NCI-H187 (cell line): ENCODE results near the gene DYNLT2B.
"Not testable (repeated sequence)": the region's sequence is repeated elsewhere in the genome, so short reads cannot be mapped to it uniquely, and the experiment has no call there.

Experiments
- DNase-seq, 2 experiments: peaks; one replicate each; lab custom pipeline; 2025; lab: John Stamatoyannopoulos, UW

Gene DYNLT2B

GRCh38 chr3:196317687-196318467 lies at the start of gene DYNLT2B:
Gene DYNLT2B (minus strand): TSS chr3:196318240. CDS start chr3:196318152, 88 bp downstream.
- DNase-seq = peak; percentile 53 to 72

GRCh38 chr3:196365736-196366135 lies 47.7 kb upstream of the DYNLT2B start:
- no peak for DNase-seq

- no peak for DNase-seq
These were observed 42.5 kb upstream of the DYNLT2B start for GRCh38 chr3:196360586-196360985.

GRCh38 chr3:196358540-196358939 lies 40.5 kb upstream of the DYNLT2B start:
- not testable (repeated sequence) for DNase-seq

GRCh38 chr3:196357905-196358304 lies 39.9 kb upstream of the DYNLT2B start:
- no peak for DNase-seq

GRCh38 chr3:196356556-196356955 lies 38.5 kb upstream of the DYNLT2B start:
- DNase-seq = no peak

- DNase-seq = no peak
These were observed 37.6 kb upstream of the DYNLT2B start for GRCh38 chr3:196355668-196356067.

GRCh38 chr3:196354132-196354531 lies 36.1 kb upstream of the DYNLT2B start:
- no peak for DNase-seq

- no peak for DNase-seq
These were observed 33.5 kb upstream of the DYNLT2B start for GRCh38 chr3:196351541-196351940.

- DNase-seq = no peak
These were observed 32.0 kb upstream of the DYNLT2B start for GRCh38 chr3:196350067-196350466.

GRCh38 chr3:196348698-196349097 lies 30.7 kb upstream of the DYNLT2B start:
- DNase-seq = no peak

- no peak for DNase-seq
These were observed 26.6 kb upstream of the DYNLT2B start for GRCh38 chr3:196344663-196345062.

- DNase-seq = not testable (repeated sequence)
These were observed 25.9 kb upstream of the DYNLT2B start for GRCh38 chr3:196343917-196344316.

- no peak for DNase-seq
These were observed 23.1 kb upstream of the DYNLT2B start for GRCh38 chr3:196341137-196341536.

- no peak for DNase-seq
These were observed 22.4 kb upstream of the DYNLT2B start for GRCh38 chr3:196340466-196340865.

GRCh38 chr3:196339493-196340254 lies 21.6 kb upstream of the DYNLT2B start:
- DNase-seq = no peak

GRCh38 chr3:196339044-196339443 lies 21.0 kb upstream of the DYNLT2B start:
- DNase-seq = no peak

GRCh38 chr3:196336319-196337145 lies 18.5 kb upstream of the DYNLT2B start:
- no peak for DNase-seq

- DNase-seq = no peak
These were observed 17.5 kb upstream of the DYNLT2B start for GRCh38 chr3:196335503-196335948.

- DNase-seq = no peak
These were observed 16.9 kb upstream of the DYNLT2B start for GRCh38 chr3:196334982-196335381.

- DNase-seq = no peak
These were observed 14.1 kb upstream of the DYNLT2B start for GRCh38 chr3:196332168-196332567.

GRCh38 chr3:196327405-196327804 lies 9.4 kb upstream of the DYNLT2B start:
- DNase-seq = no peak
